Type B pancreatic cell (in vitro differentiated cells): ENCODE measurements around the gene TSC2. TPM values are rescaled to one million over a fixed set of nuclear protein-coding genes. Genes with fewer than 3 reads are reported as not detected.

Source experiments
- DNase-seq: peaks from one replicate; pipeline ENCODE4 v3.0.0; 2021; ENCODE audit warnings: mixed read lengths; ENCODE audit not compliant: unreplicated experiment; ENCODE audit errors: extremely low spot score
- H3K27ac Mint-ChIP-seq: 2 replicates; pipeline ENCODE4 v1.8.0; 2021; ENCODE audit warnings: mild to moderate bottlenecking, mixed read lengths
- H3K27me3 Mint-ChIP-seq: 2 replicates; pipeline ENCODE4 v1.8.0; 2021; ENCODE audit warnings: mixed read lengths
- H3K36me3 Mint-ChIP-seq: 2 replicates; pipeline ENCODE4 v1.8.0; 2021; ENCODE audit warnings: mixed read lengths
- H3K4me1 Mint-ChIP-seq: one replicate; pipeline ENCODE4 v1.8.0; 2021; ENCODE audit warnings: mixed read lengths; ENCODE audit not compliant: unreplicated experiment
- H3K4me3 Mint-ChIP-seq: 2 replicates; pipeline ENCODE4 v1.8.0; 2021; ENCODE audit warnings: mild to moderate bottlenecking, mixed read lengths
- H3K9me3 Mint-ChIP-seq: 2 replicates; pipeline ENCODE4 v1.8.0; 2021; ENCODE audit warnings: mixed read lengths
- CTCF ChIP-seq: fragments of 200-600 bp; sonication (generic); conservative IDR thresholded peaks from 2 replicates; pipeline ENCODE4 v1.5.0; 2021; ENCODE audit warnings: antibody characterized with exemption, mild to moderate bottlenecking
- total RNA-seq: library from RNA; stranded (reverse); gene quantifications from 2 replicates; pipeline ENCODE4 v1.2.1, GENCODE V29; 2021; ENCODE audit warnings: low replicate concordance

TSC2 gene
- total RNA-seq, 1 donor from 2014 or later = 208 TPM

GRCh38 chr16:2060346-2060745 is 12.6 kb downstream of the TSC2 start:
- no peak overlapping the region for H3K27ac Mint-ChIP-seq
- H3K4me1 Mint-ChIP-seq = no peaks in the 10 kb centered on the region
- H3K4me3 Mint-ChIP-seq = no peak overlapping the region
- H3K9me3 Mint-ChIP-seq = no peaks in the 10 kb centered on the region
- H3K27me3 Mint-ChIP-seq = no peaks in the 10 kb centered on the region
- TF ChIP-seq CTCF = no peak
- DNase-seq = no peak
- no peaks in the 10 kb centered on the region for H3K36me3 Mint-ChIP-seq

GRCh38 chr16:2061023-2061422 is 13.2 kb downstream of the TSC2 start:
- no peaks in the 10 kb centered on the region for H3K9me3 Mint-ChIP-seq

GRCh38 chr16:2061526-2061925 is 13.7 kb downstream of the TSC2 start:
- TF ChIP-seq CTCF = no peak
- Mint-ChIP-seq H3K4me1 (no peaks in the 10 kb centered on the region), H3K27me3 (no peaks in the 10 kb centered on the region), H3K36me3 (no peaks in the 10 kb centered on the region), H3K27ac (no peak overlapping the region), H3K9me3 (no peaks in the 10 kb centered on the region), H3K4me3 (no peak overlapping the region)
- no peak for DNase-seq

More at GRCh38 chr16:2061023-2061422, 13.2 kb downstream of the TSC2 start:
- no peak for DNase-seq
- H3K36me3 Mint-ChIP-seq = no peaks in the 10 kb centered on the region
- H3K27me3 Mint-ChIP-seq = no peaks in the 10 kb centered on the region
- no peak for TF ChIP-seq CTCF
- no peak overlapping the region for H3K4me3 Mint-ChIP-seq
- H3K4me1 Mint-ChIP-seq = no peaks in the 10 kb centered on the region
- H3K27ac Mint-ChIP-seq = no peak overlapping the region

GRCh38 chr16:2062801-2063200 is 15.0 kb downstream of the TSC2 start:
- Mint-ChIP-seq H3K27me3 (no peaks in the 10 kb centered on the region), H3K4me3 (no peak overlapping the region), H3K27ac (no peak overlapping the region), H3K36me3 (no peaks in the 10 kb centered on the region), H3K4me1 (no peaks in the 10 kb centered on the region), H3K9me3 (no peaks in the 10 kb centered on the region)
- TF ChIP-seq CTCF = no peak
- DNase-seq = no peak

GRCh38 chr16:2063861-2064260 is 16.1 kb downstream of the TSC2 start:
- no peaks in the 10 kb centered on the region for H3K4me1 Mint-ChIP-seq
- H3K27ac Mint-ChIP-seq = no peak overlapping the region
- no peaks in the 10 kb centered on the region for H3K27me3 Mint-ChIP-seq
- no peak for TF ChIP-seq CTCF
- H3K4me3 Mint-ChIP-seq = no peak overlapping the region
- H3K36me3 Mint-ChIP-seq = peaks cover 3% of the 10 kb centered on the region
- H3K9me3 Mint-ChIP-seq = no peaks in the 10 kb centered on the region
- DNase-seq = no peak

GRCh38 chr16:2064368-2064945 is 16.7 kb downstream of the TSC2 start:
- H3K27ac Mint-ChIP-seq = no peak overlapping the region
- no peak for TF ChIP-seq CTCF
- no peaks in the 10 kb centered on the region for H3K4me1 Mint-ChIP-seq
- no peaks in the 10 kb centered on the region for H3K9me3 Mint-ChIP-seq
- no peaks in the 10 kb centered on the region for H3K27me3 Mint-ChIP-seq
- H3K36me3 Mint-ChIP-seq = peaks cover 3% of the 10 kb centered on the region
- DNase-seq = no peak
- H3K4me3 Mint-ChIP-seq = no peak overlapping the region
